ENCODE results near the gene LRRC1.
"Not testable (repeated sequence)": the region's sequence is repeated elsewhere in the genome, so short reads cannot be mapped to it uniquely, and the experiment has no call there.

Gene LRRC1

DNA sequence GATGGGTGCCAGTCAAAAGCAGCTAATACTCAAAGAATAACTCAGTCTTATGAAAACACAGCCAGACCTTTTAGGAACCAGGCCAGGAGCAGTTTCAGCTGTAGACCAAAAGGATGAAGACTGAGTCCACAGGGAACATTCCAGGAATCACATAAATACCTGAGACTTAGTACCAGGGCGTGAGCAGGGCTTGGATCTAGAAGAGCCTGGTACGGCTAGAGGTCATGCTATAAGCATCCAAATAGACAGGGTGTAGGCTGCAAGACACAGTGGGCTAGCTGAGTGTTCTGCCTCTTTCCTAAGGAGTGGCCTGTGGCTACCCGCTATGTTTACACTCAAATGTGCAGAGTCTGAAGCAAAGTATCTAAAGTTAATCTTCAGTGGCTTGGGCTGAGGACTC, 29.5 kb upstream of the LRRC1 start:
- Histone ChIP-seq H3K4me1 (ENCODE audit: control insufficient read depth, insufficient read depth, low read length, poor library complexity, severe bottlenecking) (no peaks in the 10 kb centered on the region), H3K4me3 (ENCODE audit: insufficient read depth, low read depth, low read length, poor library complexity, severe bottlenecking) (no peak overlapping the region), H3K9me3 (ENCODE audit: control insufficient read depth, low read length) (no peaks in the 10 kb centered on the region), H3K27ac (ENCODE audit: insufficient read depth, low read length, poor library complexity, severe bottlenecking) (no peak overlapping the region), H3K27me3 (replicated peaks; ENCODE audit: control insufficient read depth, insufficient read depth, low read length, poor library complexity, severe bottlenecking) (no peaks in the 10 kb centered on the region), H3K36me3 (ENCODE audit: control insufficient read depth, insufficient read depth, low read length) (no peaks in the 10 kb centered on the region)
- DNase-seq: no peak

DNA sequence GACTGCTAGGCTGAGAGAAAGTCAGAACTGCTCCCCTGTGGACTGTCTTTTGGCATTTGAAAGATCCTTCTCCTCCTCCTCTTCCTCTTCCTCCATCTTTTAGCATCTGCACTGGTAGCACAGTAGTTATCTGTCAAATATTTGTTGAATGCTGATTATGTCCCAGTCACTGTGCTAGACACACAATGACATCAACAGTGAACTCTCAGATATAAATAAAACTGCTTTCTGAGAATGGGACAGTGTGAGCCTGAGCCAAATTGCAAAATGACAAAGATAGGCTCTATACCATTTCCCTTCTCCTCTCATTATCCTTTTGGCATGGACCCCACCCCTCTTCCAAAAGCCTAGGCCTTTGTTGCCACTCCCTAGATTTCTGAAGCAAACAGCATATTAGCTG, 27.9 kb upstream of the LRRC1 start:
- Histone ChIP-seq H3K9me3 (ENCODE audit: control insufficient read depth, low read length) (no peaks in the 10 kb centered on the region), H3K36me3 (ENCODE audit: control insufficient read depth, insufficient read depth, low read length) (no peaks in the 10 kb centered on the region), H3K4me3 (ENCODE audit: insufficient read depth, low read depth, low read length, poor library complexity, severe bottlenecking) (no peak overlapping the region), H3K27me3 (replicated peaks; ENCODE audit: control insufficient read depth, insufficient read depth, low read length, poor library complexity, severe bottlenecking) (no peaks in the 10 kb centered on the region), H3K4me1 (ENCODE audit: control insufficient read depth, insufficient read depth, low read length, poor library complexity, severe bottlenecking) (no peaks in the 10 kb centered on the region), H3K27ac (ENCODE audit: insufficient read depth, low read length, poor library complexity, severe bottlenecking) (no peak overlapping the region)
- no peak for DNase-seq

DNA sequence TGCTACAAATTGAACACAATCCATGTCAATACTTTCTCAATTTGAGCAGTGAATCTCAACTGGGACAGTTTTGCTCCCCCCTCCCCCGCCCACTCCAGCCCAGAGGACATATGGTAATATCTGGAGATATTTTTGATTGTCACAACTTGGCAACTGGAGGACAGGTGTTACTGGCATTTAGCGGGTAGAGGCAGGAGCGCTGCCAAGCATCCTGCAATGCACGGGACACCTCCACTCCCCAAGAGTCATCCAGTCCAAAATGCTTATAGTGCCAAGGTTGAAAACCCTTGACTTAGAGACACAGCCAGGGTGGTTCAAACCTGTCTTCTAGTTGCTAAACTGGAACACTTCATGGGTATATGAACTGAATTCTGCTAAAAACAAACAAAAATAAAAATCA, 26.9 kb upstream of the LRRC1 start:
- Histone ChIP-seq H3K27ac (ENCODE audit: insufficient read depth, low read length, poor library complexity, severe bottlenecking) (no peak overlapping the region), H3K9me3 (ENCODE audit: control insufficient read depth, low read length) (no peaks in the 10 kb centered on the region), H3K4me3 (ENCODE audit: insufficient read depth, low read depth, low read length, poor library complexity, severe bottlenecking) (no peak overlapping the region), H3K36me3 (ENCODE audit: control insufficient read depth, insufficient read depth, low read length) (no peaks in the 10 kb centered on the region), H3K4me1 (ENCODE audit: control insufficient read depth, insufficient read depth, low read length, poor library complexity, severe bottlenecking) (no peaks in the 10 kb centered on the region), H3K27me3 (replicated peaks; ENCODE audit: control insufficient read depth, insufficient read depth, low read length, poor library complexity, severe bottlenecking) (no peaks in the 10 kb centered on the region)
- no peak for DNase-seq

GRCh38 chr6:53768636-53769035, 26.2 kb upstream of the LRRC1 start:
- Histone ChIP-seq H3K4me1 (ENCODE audit: control insufficient read depth, insufficient read depth, low read length, poor library complexity, severe bottlenecking) (no peaks in the 10 kb centered on the region), H3K27me3 (replicated peaks; ENCODE audit: control insufficient read depth, insufficient read depth, low read length, poor library complexity, severe bottlenecking) (no peaks in the 10 kb centered on the region), H3K4me3 (ENCODE audit: insufficient read depth, low read depth, low read length, poor library complexity, severe bottlenecking) (no peak overlapping the region), H3K27ac (ENCODE audit: insufficient read depth, low read length, poor library complexity, severe bottlenecking) (no peak overlapping the region), H3K36me3 (ENCODE audit: control insufficient read depth, insufficient read depth, low read length) (no peaks in the 10 kb centered on the region), H3K9me3 (ENCODE audit: control insufficient read depth, low read length) (no peaks in the 10 kb centered on the region)
- DNase-seq: no peak

GRCh38 chr6:53770780-53771249, 24.0 kb upstream of the LRRC1 start:
- no peak for DNase-seq
- Histone ChIP-seq H3K27ac (ENCODE audit: insufficient read depth, low read length, poor library complexity, severe bottlenecking) (no peak overlapping the region), H3K9me3 (ENCODE audit: control insufficient read depth, low read length) (no peaks in the 10 kb centered on the region), H3K4me3 (ENCODE audit: insufficient read depth, low read depth, low read length, poor library complexity, severe bottlenecking) (no peak overlapping the region), H3K27me3 (replicated peaks; ENCODE audit: control insufficient read depth, insufficient read depth, low read length, poor library complexity, severe bottlenecking) (no peaks in the 10 kb centered on the region), H3K36me3 (ENCODE audit: control insufficient read depth, insufficient read depth, low read length) (no peaks in the 10 kb centered on the region), H3K4me1 (ENCODE audit: control insufficient read depth, insufficient read depth, low read length, poor library complexity, severe bottlenecking) (no peaks in the 10 kb centered on the region)

DNA sequence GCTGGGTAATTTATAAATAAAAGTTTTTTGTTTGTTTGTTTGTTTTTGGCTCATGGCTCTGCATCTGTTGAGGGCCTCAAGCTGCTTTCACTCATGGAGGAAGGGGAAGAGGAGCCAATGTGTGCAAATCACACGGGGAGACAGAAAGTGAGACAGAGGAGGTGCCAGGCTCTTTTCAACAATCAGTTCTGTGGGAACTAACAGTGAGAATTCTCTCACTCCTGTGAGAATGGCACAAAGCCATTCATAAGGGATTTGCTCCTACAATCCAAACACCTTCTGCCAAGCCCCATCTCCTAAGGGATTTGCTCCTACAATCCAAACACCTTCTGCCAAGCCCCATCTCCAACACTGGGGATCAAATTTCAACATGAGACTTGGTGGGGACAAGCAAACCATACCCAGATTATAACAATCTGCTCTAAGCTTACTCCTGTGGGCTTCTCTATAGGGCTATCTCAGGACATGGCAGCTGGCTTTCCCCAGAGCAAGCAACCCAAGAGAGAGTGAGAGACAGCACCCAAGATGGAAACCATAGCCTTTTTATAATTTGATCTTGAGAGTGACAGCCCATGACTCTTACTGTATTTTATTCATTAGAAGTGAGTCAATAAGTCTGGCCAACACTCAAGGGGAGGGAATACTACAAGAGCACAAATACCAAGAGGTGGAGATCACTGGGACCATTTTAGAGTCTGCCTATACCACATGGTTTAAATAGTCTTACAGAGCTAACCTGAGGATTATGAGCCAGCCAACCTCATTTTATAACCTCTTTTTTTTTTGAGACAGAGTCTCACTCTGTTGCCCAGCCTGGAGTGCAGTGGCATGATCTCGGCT, 22.8 kb upstream of the LRRC1 start:
- Histone ChIP-seq H3K27ac (ENCODE audit: insufficient read depth, low read length, poor library complexity, severe bottlenecking) (no peak overlapping the region), H3K4me1 (ENCODE audit: control insufficient read depth, insufficient read depth, low read length, poor library complexity, severe bottlenecking) (no peaks in the 10 kb centered on the region), H3K4me3 (ENCODE audit: insufficient read depth, low read depth, low read length, poor library complexity, severe bottlenecking) (no peak overlapping the region), H3K9me3 (ENCODE audit: control insufficient read depth, low read length) (no peaks in the 10 kb centered on the region), H3K27me3 (replicated peaks; ENCODE audit: control insufficient read depth, insufficient read depth, low read length, poor library complexity, severe bottlenecking) (no peaks in the 10 kb centered on the region), H3K36me3 (ENCODE audit: control insufficient read depth, insufficient read depth, low read length) (no peaks in the 10 kb centered on the region)
- no peak for DNase-seq

GRCh38 chr6:53773044-53773696, 21.6 kb upstream of the LRRC1 start:
- Histone ChIP-seq H3K4me3 (ENCODE audit: insufficient read depth, low read depth, low read length, poor library complexity, severe bottlenecking) (no peak overlapping the region), H3K9me3 (ENCODE audit: control insufficient read depth, low read length) (no peaks in the 10 kb centered on the region), H3K27ac (ENCODE audit: insufficient read depth, low read length, poor library complexity, severe bottlenecking) (no peak overlapping the region), H3K27me3 (replicated peaks; ENCODE audit: control insufficient read depth, insufficient read depth, low read length, poor library complexity, severe bottlenecking) (no peaks in the 10 kb centered on the region), H3K36me3 (ENCODE audit: control insufficient read depth, insufficient read depth, low read length) (no peaks in the 10 kb centered on the region), H3K4me1 (ENCODE audit: control insufficient read depth, insufficient read depth, low read length, poor library complexity, severe bottlenecking) (no peaks in the 10 kb centered on the region)
- no peak for DNase-seq

GRCh38 chr6:53776152-53776551, 18.7 kb upstream of the LRRC1 start:
- H3K4me3 ChIP-seq (ENCODE audit: insufficient read depth, low read depth, low read length, poor library complexity, severe bottlenecking); H3K36me3 ChIP-seq (ENCODE audit: control insufficient read depth, insufficient read depth, low read length); H3K4me1 ChIP-seq (ENCODE audit: control insufficient read depth, insufficient read depth, low read length, poor library complexity, severe bottlenecking); H3K27me3 ChIP-seq (replicated peaks; ENCODE audit: control insufficient read depth, insufficient read depth, low read length, poor library complexity, severe bottlenecking); DNase-seq; H3K27ac ChIP-seq (ENCODE audit: insufficient read depth, low read length, poor library complexity, severe bottlenecking); H3K9me3 ChIP-seq (ENCODE audit: control insufficient read depth, low read length): not testable (repeated sequence)

DNA sequence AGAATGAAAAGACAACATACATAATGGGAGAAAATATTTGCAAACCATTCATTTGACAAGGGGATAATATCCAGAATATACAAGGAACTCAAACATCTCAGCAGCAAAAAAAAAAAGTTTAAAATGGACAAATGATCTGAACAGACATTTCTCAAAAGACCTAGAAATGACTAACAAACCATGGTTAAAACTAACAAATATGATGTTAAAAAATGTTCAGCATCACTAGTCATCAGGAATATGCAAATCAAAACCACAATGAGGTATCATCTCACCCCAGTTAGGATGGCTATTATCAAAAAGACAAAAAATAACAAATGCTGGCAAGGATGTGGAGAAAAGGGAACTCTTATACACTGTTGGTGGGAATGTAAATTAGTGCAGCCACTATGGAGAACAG, 9.8 kb upstream of the LRRC1 start:
- H3K4me3 ChIP-seq (ENCODE audit: insufficient read depth, low read depth, low read length, poor library complexity, severe bottlenecking); H3K36me3 ChIP-seq (ENCODE audit: control insufficient read depth, insufficient read depth, low read length); H3K4me1 ChIP-seq (ENCODE audit: control insufficient read depth, insufficient read depth, low read length, poor library complexity, severe bottlenecking); H3K27me3 ChIP-seq (replicated peaks; ENCODE audit: control insufficient read depth, insufficient read depth, low read length, poor library complexity, severe bottlenecking); H3K27ac ChIP-seq (ENCODE audit: insufficient read depth, low read length, poor library complexity, severe bottlenecking); H3K9me3 ChIP-seq (ENCODE audit: control insufficient read depth, low read length); DNase-seq: not testable (repeated sequence)

DNA sequence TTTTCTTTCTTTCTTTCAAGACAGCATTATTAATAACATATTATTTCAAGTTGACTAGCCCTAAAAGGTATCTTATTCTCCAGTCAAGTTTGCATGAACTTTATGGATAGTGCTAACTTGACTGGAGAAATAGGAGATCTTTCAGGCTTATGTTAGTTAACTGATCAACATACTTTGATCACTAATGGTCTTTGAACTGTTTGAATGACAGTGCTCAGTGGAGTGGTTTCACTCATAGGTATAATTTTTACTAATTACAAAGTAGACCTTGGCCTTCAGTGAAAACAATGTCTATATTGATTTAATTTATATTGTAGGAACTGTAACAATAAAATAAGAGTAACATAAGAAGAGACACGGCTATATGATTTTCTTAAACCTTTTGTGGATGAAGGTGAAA, 8.0 kb upstream of the LRRC1 start:
- no peaks in the 10 kb centered on the region for H3K36me3 ChIP-seq (ENCODE audit: control insufficient read depth, insufficient read depth, low read length)
- H3K9me3 ChIP-seq (ENCODE audit: control insufficient read depth, low read length): peaks cover 6% of the 10 kb centered on the region
- no peaks in the 10 kb centered on the region for H3K27me3 ChIP-seq (replicated peaks; ENCODE audit: control insufficient read depth, insufficient read depth, low read length, poor library complexity, severe bottlenecking)
- H3K27ac ChIP-seq (ENCODE audit: insufficient read depth, low read length, poor library complexity, severe bottlenecking): no peak overlapping the region
- no peak overlapping the region for H3K4me3 ChIP-seq (ENCODE audit: insufficient read depth, low read depth, low read length, poor library complexity, severe bottlenecking)
- no peak for DNase-seq
- no peaks in the 10 kb centered on the region for H3K4me1 ChIP-seq (ENCODE audit: control insufficient read depth, insufficient read depth, low read length, poor library complexity, severe bottlenecking)
